Stimulated activated naive CD4-positive, alpha-beta T cell (primary cell): ENCODE results near the gene ERICH6B.
A peak's percentile ranks its signal among the peaks of the same experiment; 100 is the strongest.

Experiments used
- DNase-seq, 6 experiments: peaks; one replicate each; lab custom pipeline; 2025; lab: John Stamatoyannopoulos, UW

Gene ERICH6B

DNA sequence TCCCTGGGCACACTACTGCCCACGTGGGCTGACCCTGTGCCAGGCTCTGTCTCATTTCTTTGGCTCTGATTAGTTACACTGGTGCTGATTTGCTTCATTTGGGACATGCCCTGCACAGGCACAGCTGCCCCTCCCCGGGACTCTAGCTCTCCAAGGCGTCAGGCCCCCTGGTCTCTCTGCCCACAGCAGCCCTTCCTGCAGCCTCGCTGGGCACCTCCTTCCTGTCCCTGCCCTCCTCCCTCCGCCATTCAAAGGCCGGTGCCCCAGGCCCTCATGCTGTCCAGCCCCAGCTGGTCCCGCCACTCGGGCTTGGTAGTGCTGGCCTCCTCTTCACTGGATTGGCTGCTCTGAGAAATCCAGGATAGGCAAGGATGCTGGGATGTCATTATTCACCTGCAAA, 73.1 kb downstream of the ERICH6B start:
- no peak for DNase-seq

DNA sequence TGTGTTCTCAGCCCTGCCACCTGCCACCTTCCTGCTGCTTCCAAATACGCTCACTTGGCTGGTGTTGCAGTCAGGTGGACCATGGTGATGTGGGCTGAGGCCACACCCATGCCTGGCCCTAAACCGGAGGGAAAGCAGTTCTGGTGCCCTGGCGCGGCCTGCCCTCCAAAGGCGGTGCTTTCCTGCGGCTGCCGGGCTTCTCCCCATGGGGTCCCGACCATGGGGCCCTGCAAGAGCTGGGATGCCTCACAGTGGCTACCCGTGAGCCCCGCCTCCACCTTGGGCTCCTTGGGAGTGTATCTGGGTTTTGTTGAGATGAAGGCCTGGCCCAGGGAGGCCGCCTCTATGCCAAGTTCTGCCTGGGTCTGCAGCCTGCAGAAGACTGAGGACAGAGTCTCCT, 73.7 kb downstream of the ERICH6B start:
- no peak for DNase-seq

DNA sequence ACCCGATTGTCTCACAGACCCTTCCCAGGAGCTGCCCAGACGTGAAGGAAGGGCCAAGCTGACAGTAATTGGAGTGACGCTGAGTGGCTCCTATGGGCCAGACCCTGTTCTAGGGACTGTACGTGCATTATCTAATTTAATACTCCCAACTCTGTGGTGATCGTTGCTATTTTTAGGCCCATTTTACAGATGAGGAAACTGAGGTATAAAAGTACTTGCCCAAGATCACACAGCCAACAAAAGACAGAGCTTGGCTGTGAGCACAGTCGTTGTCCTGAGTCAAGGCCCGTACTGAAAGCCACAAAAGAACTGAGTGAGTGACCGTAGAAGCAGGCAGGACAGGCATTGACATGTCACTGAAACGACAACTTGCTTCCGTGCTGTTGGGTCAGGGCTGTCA, 74.7 kb downstream of the ERICH6B start:
- DNase-seq, result no peak

DNA sequence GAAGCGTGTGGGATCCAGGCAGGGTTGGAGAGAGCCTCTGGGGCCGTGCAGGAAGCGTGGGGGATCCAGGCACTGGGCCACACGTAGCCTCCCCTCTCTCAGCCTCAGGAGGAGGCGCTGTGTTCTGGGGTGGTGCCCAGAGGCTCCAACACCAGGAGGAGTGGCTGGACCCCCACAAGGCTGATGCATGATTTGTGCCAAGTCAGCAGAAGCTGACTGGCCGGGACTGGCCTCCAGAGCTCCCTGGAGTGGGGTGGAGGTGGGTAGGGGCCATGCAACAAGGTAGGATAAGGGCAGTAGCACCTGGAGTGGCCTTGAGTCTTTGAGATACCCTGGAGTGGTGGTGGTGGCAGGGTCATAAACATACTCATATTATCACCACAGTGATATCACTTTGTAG, 75.3 kb downstream of the ERICH6B start:
- no peak for DNase-seq

DNA sequence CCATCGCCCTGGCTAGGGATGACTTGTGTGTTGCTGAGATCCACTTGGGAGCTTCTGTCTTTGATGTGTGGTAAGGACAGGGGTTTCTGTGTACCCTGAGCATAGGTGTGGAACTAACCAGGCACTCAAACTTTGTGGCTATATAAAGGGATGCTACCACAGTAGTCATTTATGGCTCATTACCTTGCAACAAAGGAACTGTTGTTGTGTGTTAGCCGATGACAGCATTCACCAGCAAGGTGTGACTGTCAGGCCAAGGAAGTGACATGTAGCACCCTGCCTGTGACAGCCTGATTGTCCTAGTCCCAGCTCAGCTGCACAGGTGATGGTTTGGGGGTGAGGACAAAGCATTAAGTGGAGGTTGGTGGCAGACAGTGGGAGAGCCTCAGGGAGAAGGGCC, 77.2 kb downstream of the ERICH6B start:
- no peak for DNase-seq

DNA sequence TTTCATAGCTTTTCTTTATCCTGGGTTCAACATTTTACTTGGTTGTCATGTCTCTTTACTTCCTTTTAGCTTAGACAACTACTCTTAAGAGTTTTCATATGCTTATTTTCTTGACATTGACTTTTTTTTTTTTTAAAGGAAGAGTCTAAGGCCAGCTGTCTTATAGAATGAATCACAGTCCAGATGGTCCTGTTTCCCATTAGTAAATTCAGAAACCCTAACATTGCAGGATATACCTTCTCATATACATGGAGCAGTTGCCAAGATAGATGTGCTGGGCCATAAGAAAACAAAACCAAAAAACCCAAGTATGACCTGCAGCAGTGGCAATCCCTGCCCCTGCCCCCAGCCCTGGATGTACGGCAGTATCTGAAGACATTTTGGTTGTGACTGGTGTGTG, 78.0 kb downstream of the ERICH6B start:
- no peak for DNase-seq

DNA sequence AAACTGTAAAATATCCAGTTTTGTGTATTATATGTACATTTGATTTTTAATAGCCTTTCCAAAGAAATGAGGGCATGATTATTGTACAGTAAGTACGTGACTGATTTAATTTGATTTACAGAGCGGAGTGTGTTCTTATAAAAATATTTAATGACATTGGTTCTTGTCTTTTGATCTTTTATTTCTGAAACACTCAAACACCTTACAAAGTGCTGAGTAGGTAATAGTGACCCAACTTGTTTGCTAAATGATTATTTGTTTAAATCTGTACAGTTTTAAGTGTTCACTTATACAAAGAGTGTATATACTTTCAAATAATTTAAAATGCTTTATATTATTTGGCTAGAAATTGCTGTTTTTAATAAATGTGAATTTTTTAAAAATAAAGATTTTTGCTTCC, 79.3 kb downstream of the ERICH6B start:
- DNase-seq, result no peak

DNA sequence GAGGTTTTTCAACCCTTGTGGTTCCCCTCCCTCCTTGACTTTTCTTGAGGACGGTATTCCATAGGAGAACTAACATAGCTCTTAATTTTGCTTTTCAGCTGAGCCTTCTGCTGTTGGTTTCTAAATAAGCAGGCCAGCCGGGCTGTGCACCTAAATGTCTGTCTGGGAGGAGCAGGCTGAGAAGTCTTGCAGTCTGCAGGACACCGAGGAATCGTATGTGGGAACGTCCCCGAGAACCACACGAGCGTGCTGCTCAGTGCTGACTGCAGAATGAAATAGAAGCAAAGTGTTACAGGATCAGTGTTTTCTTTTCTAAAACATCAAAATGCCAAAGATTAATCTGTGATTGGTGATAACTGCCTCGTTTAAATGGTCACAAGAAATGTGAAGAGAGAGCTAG, 80.9 kb downstream of the ERICH6B start:
- no peak for DNase-seq

DNA sequence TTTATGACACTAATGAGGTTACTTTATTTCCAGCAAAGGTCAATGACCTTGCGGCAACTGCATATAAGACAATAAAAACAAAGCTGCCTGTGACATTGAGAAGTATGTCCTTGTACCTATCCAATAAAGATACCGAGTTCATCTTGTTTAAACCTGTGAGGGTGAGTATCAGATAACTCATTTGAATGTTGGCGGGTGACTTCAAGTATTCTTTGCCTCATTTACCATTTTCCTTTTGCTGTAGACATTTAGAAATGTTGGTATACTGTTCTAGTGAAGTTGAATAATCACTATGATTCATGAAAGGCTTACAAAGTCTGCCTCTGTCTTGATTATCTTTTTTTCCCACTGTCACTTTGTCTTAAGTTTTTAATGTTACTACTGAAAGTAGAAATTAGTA, 85.8 kb downstream of the ERICH6B start:
- no peak for DNase-seq

DNA sequence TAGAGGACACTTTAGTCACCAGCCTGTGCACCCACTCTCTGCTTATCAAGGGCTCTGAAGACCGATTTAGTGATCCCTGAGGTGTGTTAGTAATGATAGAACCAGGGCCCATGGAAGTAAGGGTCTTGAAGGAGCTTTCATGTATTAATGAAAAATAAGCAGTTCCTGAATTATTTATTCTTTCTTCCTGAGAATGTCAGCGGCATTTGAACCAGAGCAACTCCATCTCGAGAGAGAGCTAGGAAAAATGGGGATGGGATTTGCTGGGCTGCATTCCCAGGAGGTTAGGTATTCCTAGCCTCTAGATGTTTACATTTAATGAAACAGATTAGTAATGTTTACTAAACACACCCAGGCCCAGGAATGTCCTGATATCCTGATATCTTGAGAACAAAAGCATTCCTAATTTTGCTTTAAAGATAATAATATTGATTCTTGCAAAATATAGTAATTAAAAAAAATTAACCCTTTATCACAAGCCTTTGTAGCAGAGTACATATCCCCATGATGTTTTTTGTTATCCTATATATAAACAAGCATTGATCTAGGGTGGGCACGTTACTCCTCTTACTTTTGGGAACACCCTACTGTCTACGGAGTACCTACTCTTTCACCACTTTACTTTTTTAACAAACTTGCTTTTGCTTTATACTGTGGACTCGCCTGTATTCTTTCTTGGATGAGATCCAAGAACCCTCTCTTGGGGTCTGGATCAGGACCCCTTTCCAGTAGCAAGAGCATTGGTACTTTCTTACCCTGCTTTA, 87.7 kb downstream of the ERICH6B start:
- DNase-seq, result no peak

DNA sequence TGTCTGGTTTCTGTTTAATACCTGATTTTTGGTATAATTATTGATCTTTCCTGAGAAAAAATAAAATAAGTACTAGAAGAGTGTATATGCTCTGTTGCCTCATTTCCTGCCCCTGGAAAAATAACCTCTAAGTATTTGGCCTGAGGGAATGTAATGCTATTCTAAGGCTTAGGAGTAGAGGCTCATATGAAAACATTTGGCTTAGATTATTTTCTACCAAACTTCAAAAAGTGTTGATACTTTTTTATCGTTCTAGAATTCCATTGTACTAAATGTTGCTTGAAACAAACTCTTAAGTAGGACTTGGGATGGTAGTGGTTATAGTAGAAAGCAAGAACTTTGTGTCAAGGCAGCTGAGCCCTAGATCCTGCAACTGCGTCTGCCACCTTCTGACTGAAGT, 93.0 kb downstream of the ERICH6B start:
- DNase-seq, result no peak

DNA sequence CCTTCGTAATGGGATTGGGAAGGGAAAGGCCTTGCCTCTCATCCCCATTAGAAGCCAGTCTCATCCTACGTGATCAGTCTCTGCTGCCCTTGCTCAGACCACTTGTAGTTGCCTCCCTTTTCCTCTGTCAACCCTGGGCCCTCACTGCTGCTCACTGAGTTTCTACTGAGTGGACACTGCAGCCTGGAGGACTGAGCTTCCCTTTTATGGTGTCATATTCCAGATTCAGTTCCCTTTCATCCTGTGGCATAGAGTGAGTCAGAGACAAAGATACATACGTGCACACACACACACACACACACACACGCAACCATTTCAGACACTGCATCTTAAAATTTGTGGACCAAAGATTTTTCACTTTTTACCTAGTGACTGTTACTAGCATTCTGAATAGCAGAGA, 94.2 kb downstream of the ERICH6B start:
- no peak for DNase-seq

DNA sequence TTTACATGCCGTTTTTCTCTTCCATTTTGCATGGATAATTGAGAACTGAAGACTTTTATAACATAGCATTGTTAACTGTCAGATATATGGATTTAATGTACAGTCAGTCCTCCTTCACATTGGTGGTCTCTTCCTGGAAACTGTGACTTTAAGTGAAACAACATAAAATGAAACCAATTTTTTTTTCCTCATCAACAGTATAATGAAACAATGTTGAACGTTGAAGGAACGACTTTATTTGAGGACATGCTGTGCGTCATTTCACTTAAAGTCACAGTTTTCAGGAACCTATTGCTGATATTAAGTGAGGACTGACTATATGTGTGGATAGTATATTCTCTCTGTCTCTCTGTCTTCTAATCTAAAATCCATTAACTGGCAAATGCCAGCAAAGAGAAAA, 96.0 kb downstream of the ERICH6B start:
- DNase-seq, result no peak

DNA sequence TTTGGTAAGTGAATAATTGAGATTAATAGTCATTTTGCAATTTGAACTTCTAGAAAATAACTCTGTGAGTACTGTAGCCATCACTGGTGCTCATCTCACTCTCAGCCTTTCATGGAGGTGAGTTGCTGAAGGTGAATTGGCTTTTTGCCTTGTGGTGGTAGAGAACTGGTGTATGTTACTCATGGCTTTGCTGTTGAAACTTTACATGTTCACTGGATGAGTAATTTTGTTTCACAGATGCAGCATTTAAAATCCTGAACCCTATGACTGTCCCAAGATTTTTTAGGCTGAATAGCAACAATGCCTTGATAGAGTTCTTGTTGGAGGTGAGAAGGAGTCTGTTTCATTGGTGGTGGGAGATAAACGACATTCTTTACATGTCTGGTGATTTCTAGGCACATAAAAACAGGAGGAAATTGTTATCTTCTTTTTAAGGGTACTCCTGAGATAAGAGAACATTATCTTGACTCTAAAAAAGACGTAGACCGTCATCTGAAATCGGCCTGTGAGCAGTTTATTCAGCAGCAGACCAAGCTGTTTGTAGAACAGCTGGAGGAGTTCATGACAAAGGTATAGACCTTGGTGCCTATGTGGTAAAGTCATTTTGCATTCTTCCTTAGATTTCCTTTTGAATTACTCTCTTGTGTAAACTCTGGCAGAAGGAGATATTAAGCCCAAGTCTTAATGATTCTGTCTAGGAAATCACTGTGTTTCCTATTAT, 96.9 kb downstream of the ERICH6B start:
- no peak for DNase-seq

DNA sequence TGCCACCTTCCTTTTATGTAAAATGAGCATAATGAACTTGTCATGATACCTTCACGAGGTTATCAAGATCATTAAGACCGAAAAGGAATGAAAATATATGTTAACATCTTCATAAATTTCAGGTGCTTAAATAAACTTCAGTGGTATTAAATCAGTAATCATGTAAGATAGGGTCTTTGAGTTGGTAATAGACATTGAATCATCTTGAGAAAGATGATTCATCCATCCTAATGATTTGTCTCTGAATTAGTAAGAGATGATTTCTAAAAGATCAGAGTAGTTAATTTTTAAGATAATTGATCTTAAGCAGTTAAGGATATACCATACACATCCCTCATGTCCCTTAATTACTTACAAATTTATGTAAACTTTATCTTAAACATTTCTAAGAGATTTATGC, 98.8 kb downstream of the ERICH6B start:
- DNase-seq, result no peak

DNA sequence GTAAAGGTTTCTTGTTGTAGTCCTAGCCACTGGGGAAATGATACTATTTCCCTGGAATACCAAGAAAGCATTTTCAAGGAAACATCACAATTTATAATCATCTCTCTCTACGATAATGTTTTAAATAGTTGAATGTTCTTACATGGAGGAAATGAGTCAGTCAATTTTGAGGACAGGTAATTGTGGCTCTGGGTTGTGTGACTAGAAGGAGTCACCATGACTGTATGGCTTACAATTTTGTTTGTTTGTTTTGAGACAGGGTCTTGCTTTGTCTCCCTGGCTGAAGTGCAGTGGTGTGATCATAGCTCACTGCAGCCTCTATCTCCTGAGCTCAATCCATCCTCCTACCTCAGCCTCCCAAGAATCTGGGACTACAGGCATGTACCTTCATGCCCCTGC, 103.4 kb downstream of the ERICH6B start:
- DNase-seq, result no peak

DNA sequence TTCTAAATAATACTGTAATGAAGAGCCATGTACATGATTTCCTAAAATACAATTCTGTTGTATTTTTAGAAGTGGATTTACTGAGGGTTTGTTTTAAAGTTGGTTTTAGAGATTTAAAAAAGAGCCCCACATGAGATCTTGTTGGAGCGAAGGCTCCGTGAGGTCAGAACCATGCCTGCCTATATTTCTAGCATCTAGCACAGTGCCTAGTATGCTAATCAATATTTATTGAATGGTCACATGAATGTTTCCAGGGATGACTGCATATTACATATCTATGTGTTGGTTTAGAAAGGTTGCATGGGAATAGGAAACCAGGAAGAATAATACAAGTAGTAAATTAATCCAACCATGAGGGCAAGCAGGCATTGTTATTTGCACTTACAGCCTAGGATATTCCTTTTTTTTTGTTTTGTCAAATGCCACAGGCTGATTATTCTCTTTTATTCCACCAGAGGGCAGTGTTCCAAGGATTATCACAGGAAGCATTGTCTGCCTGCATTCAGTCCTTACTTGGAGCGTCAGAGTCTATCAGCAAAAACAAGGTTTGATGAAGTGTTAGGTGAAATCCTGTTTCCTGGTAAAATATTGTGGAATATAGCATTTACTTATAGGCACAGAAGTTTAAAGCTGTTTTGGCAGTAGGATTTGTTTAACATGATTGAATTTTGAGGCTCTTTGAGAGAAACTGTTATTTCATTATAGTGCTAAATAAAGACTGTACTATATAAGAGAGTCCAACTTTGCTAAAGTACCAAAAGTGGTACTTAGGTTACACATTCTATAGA, 104.0 kb downstream of the ERICH6B start:
- DNase-seq, result peak in 4 of 6 experiments; percentile 4 to 71 (median 43)

DNA sequence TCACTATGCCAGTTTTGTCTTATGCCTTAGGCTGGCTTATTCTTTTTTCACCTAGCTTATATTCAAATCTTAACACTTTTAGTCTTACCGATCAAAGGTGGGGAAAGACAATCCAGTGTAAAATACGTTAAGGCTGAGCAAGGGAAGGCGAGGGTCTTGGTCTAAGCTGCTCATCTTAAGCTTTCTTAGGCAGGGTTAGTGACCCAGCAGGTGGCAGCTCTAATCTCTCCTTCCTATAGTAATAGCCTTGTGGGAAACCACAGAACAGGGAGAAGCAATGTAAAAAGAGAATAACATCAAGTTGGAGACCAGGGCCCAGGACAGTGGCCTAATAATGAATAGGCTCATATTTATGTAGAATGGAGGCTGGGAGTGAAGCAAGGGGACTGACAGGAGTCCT, 104.9 kb downstream of the ERICH6B start:
- no peak for DNase-seq

DNA sequence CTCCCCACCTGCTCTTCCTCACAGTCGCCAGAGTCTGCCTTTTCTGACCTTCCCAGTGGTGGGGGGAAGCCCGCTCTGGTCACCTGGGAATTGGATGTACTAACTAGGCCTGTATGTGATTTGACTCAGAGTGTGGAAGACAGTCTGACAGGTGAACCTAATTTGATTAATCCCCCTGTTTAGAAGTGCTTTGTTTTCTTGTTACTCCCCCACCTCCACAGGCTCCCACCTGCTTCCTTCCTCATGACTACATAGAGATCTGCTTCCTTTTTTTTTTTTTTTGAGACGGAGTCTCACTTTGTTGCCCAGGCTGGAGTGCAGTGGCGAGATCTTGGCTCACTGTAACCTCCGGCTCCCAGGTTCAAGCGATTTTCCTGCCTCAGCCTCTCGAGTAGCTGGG, 106.8 kb downstream of the ERICH6B start:
- DNase-seq, result no peak

DNA sequence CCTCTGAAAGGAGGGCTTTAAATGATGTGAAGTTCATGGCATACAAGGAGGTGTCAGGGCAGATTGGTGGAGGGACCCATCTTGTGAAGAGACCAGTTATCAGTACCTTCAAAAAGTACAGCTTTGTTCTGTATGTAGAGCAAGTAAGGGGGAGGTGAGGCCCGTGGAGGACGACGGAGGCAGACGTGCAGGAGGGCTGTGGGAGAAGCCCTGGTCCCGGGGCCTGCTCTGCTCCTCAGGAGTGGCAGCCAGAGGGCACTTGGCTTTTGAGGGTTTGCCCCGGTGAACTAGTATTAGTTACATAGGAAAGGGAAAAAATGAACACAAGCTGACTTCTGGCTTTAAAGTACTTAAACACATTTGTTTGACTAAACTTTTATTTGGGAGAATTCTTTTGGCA, 108.7 kb downstream of the ERICH6B start:
- no peak for DNase-seq

DNA sequence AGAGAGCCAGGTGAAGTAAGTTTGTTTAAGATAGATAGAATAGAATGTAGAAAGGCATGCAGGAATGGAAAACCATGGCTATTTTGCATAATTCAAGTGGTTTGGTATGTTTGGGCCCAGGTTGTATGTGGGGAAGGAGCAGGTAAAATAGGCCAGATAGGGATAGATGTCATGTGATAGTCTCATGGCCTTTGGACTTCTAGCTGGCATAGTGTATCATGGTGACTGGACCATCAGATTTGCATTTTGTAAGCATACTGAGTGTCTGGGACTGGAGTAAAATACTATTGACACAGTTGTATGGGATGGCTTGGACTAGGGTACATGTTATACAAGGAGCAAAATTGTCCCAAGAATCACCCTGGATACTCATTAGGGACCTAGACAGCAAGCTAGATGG, 111.9 kb downstream of the ERICH6B start:
- DNase-seq, result no peak

DNA sequence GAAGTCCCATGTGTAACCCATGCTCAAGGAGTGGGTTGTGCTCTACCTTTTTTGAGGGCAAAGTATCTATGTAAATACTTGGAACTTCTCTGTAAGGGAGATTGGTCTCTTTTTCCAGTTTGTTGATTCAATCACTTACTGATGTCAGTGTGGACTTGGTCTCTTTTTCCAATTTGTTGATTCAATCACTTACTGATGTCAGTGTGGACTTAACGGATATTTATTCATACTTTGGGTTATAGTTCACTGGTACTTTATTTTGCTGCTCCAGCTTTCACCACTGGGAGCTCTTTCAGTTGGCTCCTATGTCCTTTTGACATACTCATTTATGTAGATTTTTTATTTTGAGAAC, 114.4 kb downstream of the ERICH6B start:
- no peak for DNase-seq

DNA sequence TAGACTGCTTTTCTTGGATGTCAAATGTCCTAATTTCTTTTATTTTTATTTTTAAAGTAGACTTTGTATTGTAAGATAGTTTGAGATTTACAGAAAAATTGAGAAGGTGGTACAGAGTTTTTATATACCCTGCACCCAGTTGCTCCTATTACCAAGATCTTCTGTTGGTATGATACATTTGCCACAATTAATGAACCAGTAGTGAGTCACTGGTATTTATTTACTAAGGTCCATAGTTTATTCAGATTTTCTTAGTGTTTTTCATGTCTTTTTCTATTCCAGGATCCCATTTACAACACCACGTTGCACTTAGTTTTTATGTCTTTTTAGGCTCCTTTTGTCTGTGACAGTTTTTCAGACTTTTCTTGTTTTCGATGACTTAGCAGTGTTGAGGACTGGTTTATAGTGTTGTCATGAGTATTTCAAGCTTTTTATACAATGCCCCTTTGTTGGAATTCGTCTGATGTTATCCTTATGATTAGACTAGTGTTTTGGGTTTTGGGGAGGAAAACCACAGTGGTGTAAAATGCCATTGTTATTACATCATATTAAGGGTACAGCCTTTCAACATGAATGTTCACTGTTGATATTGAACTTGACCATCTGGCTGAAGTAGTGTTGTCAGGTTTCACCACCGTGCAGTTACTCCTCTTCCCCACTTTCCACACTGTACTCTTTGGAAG, 114.9 kb downstream of the ERICH6B start:
- DNase-seq, result no peak
